HuH-7.5 (cell line): ENCODE data around the gene USP46.

Source experiments
- DNase-seq: peaks from one replicate; pipeline ENCODE4 v3.0.0; 2011; ENCODE audit warnings: low spot score

The USP46 gene

GRCh38 chr4:52659001-52659721, at the start of gene USP46:
Gene USP46 (minus strand): TSS chr4:52659301. CDS start chr4:52659150, 151 bp downstream.
- DNase-seq, result peak; percentile 98

GRCh38 chr4:52704661-52705060, 45.6 kb upstream of the USP46 start:
- DNase-seq, result no peak

GRCh38 chr4:52704133-52704532, 45.0 kb upstream of the USP46 start:
- no peak for DNase-seq

- DNase-seq, result no peak
These were observed 42.1 kb upstream of the USP46 start for GRCh38 chr4:52701207-52701606.

GRCh38 chr4:52694936-52695335, 35.8 kb upstream of the USP46 start:
- no peak for DNase-seq

GRCh38 chr4:52693492-52693891, 34.4 kb upstream of the USP46 start:
- DNase-seq, result no peak

GRCh38 chr4:52689096-52689495, 30.0 kb upstream of the USP46 start:
- DNase-seq, result no peak

- DNase-seq, result no peak
These were observed 28.6 kb upstream of the USP46 start for GRCh38 chr4:52687696-52688095.

- DNase-seq, result no peak
These were observed 26.2 kb upstream of the USP46 start for GRCh38 chr4:52685316-52685715.

GRCh38 chr4:52684896-52685295, 25.8 kb upstream of the USP46 start:
- DNase-seq, result no peak

- no peak for DNase-seq
These were observed 21.3 kb upstream of the USP46 start for GRCh38 chr4:52680381-52680780.

- DNase-seq, result no peak
These were observed 17.4 kb upstream of the USP46 start for GRCh38 chr4:52676536-52676935.

- no peak for DNase-seq
These were observed 16.0 kb upstream of the USP46 start for GRCh38 chr4:52675111-52675510.

- no peak for DNase-seq
These were observed 11.6 kb upstream of the USP46 start for GRCh38 chr4:52670739-52671138.

- DNase-seq, result no peak
These were observed 11.0 kb upstream of the USP46 start for GRCh38 chr4:52670121-52670520.

- DNase-seq, result no peak
These were observed 6.5 kb upstream of the USP46 start for GRCh38 chr4:52665592-52665991.

- no peak for DNase-seq
These were observed 5.4 kb upstream of the USP46 start for GRCh38 chr4:52664479-52664878.

- no peak for DNase-seq
These were observed 3.0 kb upstream of the USP46 start for GRCh38 chr4:52661966-52662690.

- DNase-seq, result no peak
These were observed 1.5 kb upstream of the USP46 start for GRCh38 chr4:52660643-52661042.

- peak; percentile 85 for DNase-seq
These were observed 691 bp upstream of the USP46 start for GRCh38 chr4:52659722-52660261.

- peak; percentile 77 for DNase-seq
These were observed 480 bp downstream of the USP46 start for GRCh38 chr4:52658641-52659000.

- DNase-seq, result no peak
These were observed 1.2 kb downstream of the USP46 start for GRCh38 chr4:52657618-52658501.

- no peak for DNase-seq
These were observed 1.8 kb downstream of the USP46 start for GRCh38 chr4:52657292-52657617.
